GM19372 (cell line): ENCODE data around the gene DST.

Experiments used
- ATAC-seq: cut with Tn5 transposase; IDR thresholded peaks from one replicate; pipeline ENCODE4 v1.9.1; 2021; ENCODE audit warnings: mild to moderate bottlenecking, low read depth, moderate library complexity; ENCODE audit not compliant: unreplicated experiment

Gene DST

GRCh38 chr6:56541030-56541600 is 101.6 kb downstream of the DST start:
- ATAC-seq, result no peak

DNA sequence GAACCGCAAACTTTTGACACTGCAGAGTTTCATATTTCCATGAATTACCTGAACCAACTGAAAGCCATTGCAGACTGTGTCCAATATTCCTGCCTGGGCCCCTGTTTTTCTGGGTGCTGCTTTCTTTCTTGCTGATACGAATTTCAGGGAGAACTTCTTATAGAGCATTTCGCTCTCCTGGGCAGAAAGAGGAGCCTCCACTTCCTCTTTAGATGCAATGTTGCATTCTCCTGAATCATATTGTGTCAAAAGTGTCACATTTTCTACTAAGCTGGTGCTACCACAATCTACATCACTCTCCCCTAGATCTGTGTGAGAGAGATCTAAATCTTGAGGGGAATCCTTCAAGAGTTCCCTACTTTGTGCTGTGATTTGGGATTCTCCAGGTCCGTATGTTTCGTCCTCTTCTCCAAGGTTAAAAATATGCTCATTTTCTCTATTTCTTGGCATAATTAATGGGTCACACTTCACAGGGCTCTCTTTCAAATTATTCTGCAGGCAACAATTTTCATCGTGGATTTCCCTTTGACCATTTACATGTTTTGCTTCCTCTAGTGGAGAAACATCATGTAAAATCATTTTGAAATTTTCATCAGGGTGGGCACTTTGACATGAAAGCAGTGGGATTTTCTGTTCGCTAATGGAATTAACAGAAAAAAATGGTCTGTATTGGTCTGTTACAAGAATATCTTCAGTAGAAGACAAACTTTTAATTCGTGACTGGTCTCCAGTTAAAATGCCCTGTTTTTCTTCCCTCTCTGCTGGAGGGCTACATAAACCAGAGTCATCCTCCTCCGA is 102.3 kb downstream of the DST start:
- no peak for ATAC-seq

GRCh38 chr6:56539527-56540105 is 103.1 kb downstream of the DST start:
- ATAC-seq, result no peak

DNA sequence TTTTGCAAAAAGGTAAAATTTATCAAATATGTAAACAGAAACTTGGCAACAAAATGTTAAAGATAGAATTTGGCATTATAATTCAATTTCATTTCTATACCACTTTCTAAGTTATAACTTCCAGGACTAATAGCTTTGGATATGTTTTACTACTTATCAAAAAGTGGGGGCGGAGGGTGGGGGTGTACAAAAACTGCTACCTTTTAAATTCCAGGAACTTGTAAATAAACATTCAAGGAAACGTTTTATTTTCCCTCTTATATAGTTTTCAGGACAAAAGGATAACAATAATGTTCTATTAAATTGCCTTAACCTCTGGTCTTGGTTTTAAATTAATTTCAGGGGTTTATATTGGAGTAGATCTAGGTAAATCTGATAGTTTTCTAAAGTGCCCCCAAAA is 103.8 kb downstream of the DST start:
- ATAC-seq, result no peak

DNA sequence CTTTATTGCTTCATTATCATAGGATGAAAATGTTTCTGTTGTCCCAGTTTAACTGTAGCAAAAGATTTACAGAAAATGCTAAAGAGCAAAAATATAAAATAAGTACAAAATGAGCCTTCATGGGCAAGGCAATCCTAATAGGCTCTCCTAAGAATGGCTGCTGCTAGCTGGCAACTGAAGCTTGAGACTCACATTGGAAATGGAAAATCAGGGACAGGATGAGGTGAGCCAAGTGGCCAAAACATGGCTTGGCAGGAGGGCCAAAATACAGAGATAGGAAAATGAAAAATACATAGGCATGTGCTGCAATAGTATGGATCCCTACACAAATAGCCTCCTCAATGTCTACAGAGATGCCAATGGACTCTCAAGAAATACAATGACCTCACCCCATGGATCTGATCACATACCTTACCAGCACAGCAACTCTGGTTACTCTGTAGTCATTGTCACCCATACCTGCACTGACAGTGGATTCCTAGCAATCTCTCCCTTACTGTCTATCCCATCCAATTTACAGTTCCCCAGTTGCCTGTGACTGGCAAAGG is 105.4 kb downstream of the DST start:
- ATAC-seq, result no peak

DNA sequence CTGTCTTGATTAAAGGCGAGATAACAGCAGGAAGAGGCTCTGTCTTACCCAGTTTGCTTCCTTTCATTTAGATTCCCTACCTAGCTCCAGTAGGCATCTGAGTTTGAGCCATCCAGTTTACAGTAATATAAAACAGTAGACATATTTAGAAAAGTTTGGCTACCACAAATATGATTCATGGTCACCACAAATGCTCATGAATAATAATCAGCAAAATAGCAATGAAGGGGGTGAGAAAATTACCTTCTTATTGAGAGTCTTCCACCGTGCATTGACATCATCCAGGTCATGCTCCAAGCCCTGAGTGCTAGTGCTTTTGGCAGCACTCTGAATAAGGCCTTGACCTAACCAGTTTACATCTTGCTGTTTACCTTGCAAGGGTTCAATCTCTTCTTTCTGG is 106.2 kb downstream of the DST start:
- no peak for ATAC-seq

- no peak for ATAC-seq
Observed at GRCh38 chr6:56535626-56536025, 107.1 kb downstream of the DST start.

- no peak for ATAC-seq
Observed at GRCh38 chr6:56534680-56535419, 107.8 kb downstream of the DST start.

- no peak for ATAC-seq
Observed at GRCh38 chr6:56532766-56533551, 109.7 kb downstream of the DST start.

GRCh38 chr6:56531839-56532595 is 110.7 kb downstream of the DST start:
- no peak for ATAC-seq

DNA sequence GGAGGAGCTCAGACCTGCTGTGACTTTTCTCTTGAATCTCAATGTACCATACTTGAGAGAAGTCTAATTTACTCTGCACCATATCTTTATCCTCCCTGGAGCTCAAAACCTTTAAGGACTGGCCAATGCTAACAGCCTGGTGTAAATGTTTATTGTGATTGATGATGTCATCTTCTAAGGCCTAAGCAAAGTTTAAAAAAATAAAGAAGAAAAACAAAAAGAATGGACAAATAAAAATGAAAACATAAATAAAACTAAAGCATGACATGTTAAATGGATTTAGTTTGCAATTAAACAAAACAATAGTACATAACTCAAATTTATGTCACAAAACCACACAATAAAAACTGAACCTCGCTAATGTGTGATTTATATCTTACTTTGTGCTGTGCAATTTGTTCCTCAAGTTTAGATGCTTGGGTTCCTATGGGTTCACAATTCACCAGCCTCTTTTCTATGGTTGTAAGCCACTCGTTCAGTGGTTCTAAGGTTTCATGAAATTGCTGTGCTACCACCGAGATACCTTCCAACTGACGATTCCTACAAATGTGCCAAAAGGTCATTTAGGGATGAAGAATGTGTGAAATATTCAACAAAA is 113.0 kb downstream of the DST start:
- ATAC-seq, result no peak

- no peak for ATAC-seq
Observed at GRCh38 chr6:56528412-56528841, 114.3 kb downstream of the DST start.

GRCh38 chr6:56527934-56528333 is 114.8 kb downstream of the DST start:
- ATAC-seq, result no peak

GRCh38 chr6:56526860-56527544 is 115.7 kb downstream of the DST start:
- ATAC-seq, result no peak

DNA sequence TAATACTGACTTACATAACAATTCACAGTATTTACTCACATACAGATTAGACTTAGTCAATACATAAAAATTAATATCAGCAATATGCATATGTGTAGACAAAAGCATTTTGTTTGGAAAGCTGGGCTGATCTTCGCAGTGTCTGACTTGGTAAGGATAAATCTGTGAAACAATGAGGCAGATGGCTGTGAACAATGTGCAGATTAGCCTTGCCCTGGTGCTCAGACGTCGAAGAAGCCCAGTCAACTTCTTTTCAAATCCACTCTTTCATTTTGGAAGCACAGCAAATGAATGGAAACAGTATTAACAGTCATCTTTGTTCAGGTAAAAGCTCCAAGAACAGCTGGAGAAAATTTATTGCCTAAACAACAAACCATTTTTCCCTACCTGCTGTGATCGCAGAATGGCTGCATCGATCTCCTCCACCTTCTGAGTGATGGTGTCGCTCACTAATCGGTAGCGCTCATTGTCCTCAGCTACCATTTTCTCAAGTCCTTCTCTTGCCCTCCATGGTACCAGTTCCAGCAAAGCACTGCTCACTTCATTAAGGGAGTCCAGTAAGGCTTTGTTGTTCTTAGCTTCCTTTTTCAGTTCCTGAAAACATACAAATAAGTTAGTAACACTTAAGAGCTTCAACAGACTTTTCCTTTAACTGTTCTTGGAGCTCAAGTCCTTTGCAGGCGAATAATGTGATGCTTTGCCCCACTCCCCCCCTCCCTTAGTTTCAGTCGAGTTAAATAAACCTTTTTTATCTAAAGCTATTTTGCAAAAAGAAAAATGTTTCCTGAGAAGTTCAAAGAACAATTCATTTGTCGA is 116.5 kb downstream of the DST start:
- no peak for ATAC-seq

GRCh38 chr6:56524891-56525703 is 117.6 kb downstream of the DST start:
- ATAC-seq, result no peak
